Suprapubic skin (tissue), 4 donors: Measurements from ENCODE around the gene KIF13A. TPM values are rescaled to one million over a fixed set of nuclear protein-coding genes. Genes with fewer than 3 reads are reported as not detected.
"Not testable (repeated sequence)": the region's sequence is repeated elsewhere in the genome, so short reads cannot be mapped to it uniquely, and the experiment has no call there.

Experiments used
- DNase-seq, 2 donors: peaks; one replicate each; pipeline ENCODE4 v3.0.0-alpha.2; 2019; ENCODE audit warnings: low spot score in 2 of 2
- H3K27ac ChIP-seq: fragments of 200-600 bp; sonication (generic); one replicate; pipeline ENCODE4 v1.5.1; 2019
- H3K27me3 ChIP-seq: fragments of 200-600 bp; sonication (generic); one replicate; pipeline ENCODE4 v1.5.1; 2019
- H3K36me3 ChIP-seq: fragments of 200-600 bp; sonication (generic); one replicate; pipeline ENCODE4 v1.5.1; 2019
- H3K4me1 ChIP-seq: fragments of 200-600 bp; sonication (generic); one replicate; pipeline ENCODE4 v1.5.1; 2019
- H3K4me3 ChIP-seq: fragments of 200-600 bp; sonication (generic); one replicate; pipeline ENCODE4 v1.5.1; 2019; ENCODE audit warnings: mild to moderate bottlenecking
- H3K9me3 ChIP-seq: fragments of 200-600 bp; sonication (generic); one replicate; pipeline ENCODE4 v1.5.1; 2019
- EP300 ChIP-seq: sonication (generic); formaldehyde crosslinking; IDR thresholded peaks from one replicate; pipeline ENCODE4 v1.6.1; 2017; ENCODE audit warnings: antibody characterized with exemption
- POLR2A ChIP-seq, 2 donors: fragments of 450-650 bp; IDR thresholded peaks; one replicate each; pipeline ENCODE4 v1.6.1; 2017; ENCODE audit warnings: antibody characterized with exemption in 2 of 2, mild to moderate bottlenecking in 2 of 2, moderate library complexity in 2 of 2
- POLR2AphosphoS5 ChIP-seq, 3 donors: sonication (generic); formaldehyde crosslinking; IDR thresholded peaks; one replicate each; pipeline ENCODE4 v1.6.1; 2017; ENCODE audit warnings: antibody characterized with exemption in 3 of 3
- WGBS: methylation state at CpG from one replicate; pipeline ENCODE4 v1.1.5; 2018; 5-methylcytosine and 5-hydroxymethylcytosine counted together
- total RNA-seq, 4 donors: library from RNA; depleted of rRNA; stranded (reverse); fragments of >200 nt; gene quantifications; one replicate each; pipeline ENCODE4 v1.1.0, GENCODE V29; 2016
- TF ChIP-seq, protein P1 (sequence below), 2 donors: fragments of 200-600 bp in 1 of 2; fragments of 450-650 bp in 1 of 2; sonication (generic) in 1 of 2; IDR thresholded peaks; one replicate each; pipeline ENCODE4 v1.5.1; 2016 to 2019; ENCODE audit warnings: antibody characterized with exemption in 2 of 2, mild to moderate bottlenecking in 1 of 2, moderate library complexity in 1 of 2

Gene KIF13A
- total RNA-seq, 4 donors from 2014 or later, result 73.0 to 91.9 (median 78.9) TPM

- no peak for DNase-seq
- Histone ChIP-seq H3K4me3 (no peak overlapping the region), H3K36me3 (peaks cover 46% of the 10 kb centered on the region), H3K4me1 (no peaks in the 10 kb centered on the region), H3K9me3 (no peaks in the 10 kb centered on the region), H3K27ac (no peak overlapping the region), H3K27me3 (no peaks in the 10 kb centered on the region)
- TF ChIP-seq, protein P1, sequence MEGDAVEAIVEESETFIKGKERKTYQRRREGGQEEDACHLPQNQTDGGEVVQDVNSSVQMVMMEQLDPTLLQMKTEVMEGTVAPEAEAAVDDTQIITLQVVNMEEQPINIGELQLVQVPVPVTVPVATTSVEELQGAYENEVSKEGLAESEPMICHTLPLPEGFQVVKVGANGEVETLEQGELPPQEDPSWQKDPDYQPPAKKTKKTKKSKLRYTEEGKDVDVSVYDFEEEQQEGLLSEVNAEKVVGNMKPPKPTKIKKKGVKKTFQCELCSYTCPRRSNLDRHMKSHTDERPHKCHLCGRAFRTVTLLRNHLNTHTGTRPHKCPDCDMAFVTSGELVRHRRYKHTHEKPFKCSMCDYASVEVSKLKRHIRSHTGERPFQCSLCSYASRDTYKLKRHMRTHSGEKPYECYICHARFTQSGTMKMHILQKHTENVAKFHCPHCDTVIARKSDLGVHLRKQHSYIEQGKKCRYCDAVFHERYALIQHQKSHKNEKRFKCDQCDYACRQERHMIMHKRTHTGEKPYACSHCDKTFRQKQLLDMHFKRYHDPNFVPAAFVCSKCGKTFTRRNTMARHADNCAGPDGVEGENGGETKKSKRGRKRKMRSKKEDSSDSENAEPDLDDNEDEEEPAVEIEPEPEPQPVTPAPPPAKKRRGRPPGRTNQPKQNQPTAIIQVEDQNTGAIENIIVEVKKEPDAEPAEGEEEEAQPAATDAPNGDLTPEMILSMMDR (IDR thresholded peaks at IDR 0.05), result no peak
- TF ChIP-seq POLR2A (IDR thresholded peaks at IDR 0.05), result no peak
- no peak for TF ChIP-seq EP300
- TF ChIP-seq POLR2AphosphoS5 (IDR thresholded peaks at IDR 0.05), result no peak
- 78% methylated on average over 4 of the region's 4 CpGs for WGBS
Observed at GRCh38 chr6:17845598-17845997, 141.8 kb downstream of the KIF13A start.

- WGBS, result 89% methylated on average over 7 of the region's 7 CpGs
- H3K36me3 ChIP-seq, result peaks cover 40% of the 10 kb centered on the region
- H3K9me3 ChIP-seq, H3K4me3 ChIP-seq, H3K27ac ChIP-seq, H3K4me1 ChIP-seq, DNase-seq, H3K27me3 ChIP-seq: not testable (repeated sequence)
Observed at GRCh38 chr6:17844967-17845366, 142.5 kb downstream of the KIF13A start.

DNA sequence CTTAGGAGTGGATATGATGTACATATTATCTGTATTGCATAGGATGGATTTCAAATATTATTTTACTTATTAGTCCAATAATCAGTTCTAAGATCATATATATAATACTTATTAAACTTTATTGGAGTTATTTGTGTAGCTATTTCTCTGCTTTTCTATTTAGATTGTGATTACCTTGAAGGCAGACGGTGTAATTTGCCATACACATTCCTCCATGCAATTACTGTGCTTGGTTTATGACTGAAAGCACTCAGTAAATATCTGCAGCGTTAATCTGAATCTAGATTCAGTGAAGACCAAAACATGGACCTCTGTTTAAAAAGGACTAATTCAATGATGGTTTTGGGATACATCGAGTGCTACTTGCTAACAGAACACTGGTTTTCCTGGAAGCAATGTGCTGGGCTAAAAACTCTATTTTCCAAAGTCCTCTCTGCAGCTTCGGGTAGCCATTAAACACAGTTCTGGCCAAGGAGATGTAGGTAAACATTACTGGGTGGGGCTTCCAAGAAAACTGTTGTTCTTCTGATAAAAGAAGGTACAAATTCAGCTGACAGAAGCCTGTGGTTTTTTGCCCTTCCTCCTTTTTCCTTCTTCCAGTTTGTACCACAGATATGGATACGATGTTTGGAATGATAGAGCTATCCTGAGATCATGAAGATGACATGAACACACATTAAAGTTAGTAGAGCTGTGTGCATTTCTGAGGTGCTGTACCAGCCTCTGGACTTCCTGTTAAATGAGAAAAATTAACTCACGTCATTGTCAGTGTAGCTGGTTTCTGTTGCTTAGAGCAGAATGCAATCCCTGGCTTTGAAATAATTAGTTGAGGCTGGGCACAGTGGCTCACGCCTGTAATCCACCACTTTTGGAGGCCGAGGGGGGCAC, 144.3 kb downstream of the KIF13A start:
- TF ChIP-seq, protein P1 (IDR thresholded peaks at IDR 0.05), result no peak
- TF ChIP-seq POLR2AphosphoS5 (IDR thresholded peaks at IDR 0.05) (no peak), POLR2A (IDR thresholded peaks at IDR 0.05) (no peak), EP300 (no peak)
- no peak overlapping the region for H3K27ac ChIP-seq
- H3K36me3 ChIP-seq, result peaks cover 34% of the 10 kb centered on the region
- 86% methylated on average over 8 of the region's 8 CpGs for WGBS
- no peaks in the 10 kb centered on the region for H3K9me3 ChIP-seq
- DNase-seq, result no peak
- H3K27me3 ChIP-seq, result no peaks in the 10 kb centered on the region
- no peaks in the 10 kb centered on the region for H3K4me1 ChIP-seq
- no peak overlapping the region for H3K4me3 ChIP-seq

DNA sequence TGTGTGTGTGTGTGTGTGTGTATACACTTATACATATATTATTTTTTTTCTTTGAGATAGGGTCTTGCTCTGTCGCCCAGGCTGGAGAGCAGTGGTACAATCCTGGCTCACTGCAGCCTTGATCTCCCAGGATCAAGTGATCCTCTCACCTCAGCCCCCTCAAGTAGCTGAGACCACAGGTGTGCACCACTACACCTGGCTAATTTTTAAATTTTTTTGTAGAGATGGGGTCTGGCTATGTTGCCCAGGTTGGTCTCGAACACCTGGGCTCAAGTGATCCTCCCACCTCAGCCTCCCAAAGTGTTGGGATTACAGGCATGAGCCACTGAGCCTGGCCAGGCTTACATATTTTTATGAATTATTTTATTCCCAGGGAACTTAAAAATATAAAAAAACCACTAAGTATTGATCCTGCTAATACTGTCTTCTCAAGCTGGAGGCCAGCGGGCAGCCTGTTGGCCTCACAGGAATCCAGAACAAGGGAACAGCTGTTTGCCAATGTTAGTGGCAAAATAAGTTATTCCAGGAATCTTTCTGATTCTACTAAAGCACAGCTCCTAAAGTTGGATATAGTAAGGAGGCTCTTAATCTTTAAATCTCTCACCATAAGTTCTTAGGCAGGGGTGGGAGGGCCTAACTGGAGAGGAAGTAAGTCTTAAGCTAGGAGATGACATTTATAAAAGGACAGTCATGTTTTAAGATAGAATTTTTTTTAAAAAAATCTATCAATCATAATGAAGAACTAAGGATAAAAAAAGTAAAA, 145.2 kb downstream of the KIF13A start:
- no peak for DNase-seq
- H3K27me3 ChIP-seq, result no peaks in the 10 kb centered on the region
- no peak overlapping the region for H3K27ac ChIP-seq
- no peak overlapping the region for H3K4me3 ChIP-seq
- no peaks in the 10 kb centered on the region for H3K4me1 ChIP-seq
- no peak for TF ChIP-seq POLR2A (IDR thresholded peaks at IDR 0.05)
- TF ChIP-seq, protein P1 (IDR thresholded peaks at IDR 0.05), result no peak
- no peak for TF ChIP-seq POLR2AphosphoS5 (IDR thresholded peaks at IDR 0.05)
- no peak for TF ChIP-seq EP300
- peaks cover 31% of the 10 kb centered on the region for H3K36me3 ChIP-seq
- no peaks in the 10 kb centered on the region for H3K9me3 ChIP-seq
- WGBS, result 98% methylated on average over 3 of the region's 3 CpGs

DNA sequence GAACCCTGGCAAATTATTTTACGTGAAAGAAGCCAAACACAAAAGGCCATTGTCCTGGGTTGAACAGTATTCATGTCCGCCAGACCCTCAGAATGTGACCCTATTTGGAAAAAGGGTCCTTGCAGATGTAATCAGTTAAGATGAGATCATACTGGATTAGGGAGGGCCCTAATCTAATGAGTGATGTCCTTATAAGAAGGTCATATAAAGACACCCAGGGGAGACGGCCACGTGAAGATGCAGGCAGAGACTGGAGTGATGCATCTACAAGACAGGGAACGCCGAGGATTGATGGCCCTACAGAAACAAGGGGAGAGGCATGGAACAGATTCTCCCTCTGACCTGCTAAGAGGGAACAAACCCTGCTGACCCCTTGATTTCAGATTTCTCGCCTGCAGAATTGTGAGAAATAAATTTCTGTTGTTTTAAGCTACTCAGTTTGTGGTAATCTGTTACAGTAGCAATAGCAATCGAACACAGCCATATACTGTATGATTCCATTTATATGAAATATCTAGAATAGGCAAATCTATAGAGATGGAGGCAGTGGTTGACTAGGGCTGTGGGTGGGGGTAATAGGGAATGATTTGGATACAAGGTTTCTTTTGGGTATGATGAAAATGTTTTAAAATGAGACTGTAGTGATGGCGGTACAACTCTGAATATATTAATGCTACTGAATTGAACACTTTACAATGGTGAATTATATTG, 147.8 kb downstream of the KIF13A start:
- DNase-seq, result no peak
- WGBS, result 95% methylated on average over 9 of the region's 9 CpGs
- no peak for TF ChIP-seq POLR2AphosphoS5 (IDR thresholded peaks at IDR 0.05)
- TF ChIP-seq EP300, result no peak
- TF ChIP-seq POLR2A (IDR thresholded peaks at IDR 0.05), result no peak
- TF ChIP-seq, protein P1 (IDR thresholded peaks at IDR 0.05), result no peak
- Histone ChIP-seq H3K4me3 (no peak overlapping the region), H3K36me3 (peaks cover 40% of the 10 kb centered on the region), H3K4me1 (no peaks in the 10 kb centered on the region), H3K27me3 (no peaks in the 10 kb centered on the region), H3K9me3 (no peaks in the 10 kb centered on the region), H3K27ac (no peak overlapping the region)
